ENCODE data around the gene TNNI2. TPM values are rescaled to one million over a fixed set of nuclear protein-coding genes. Genes with fewer than 3 reads are reported as not detected.
A peak's percentile ranks its signal among the peaks of the same experiment; 100 is the strongest.

Gene TNNI2
- total RNA-seq, 1 donor from 2014 or later, result not detected

DNA sequence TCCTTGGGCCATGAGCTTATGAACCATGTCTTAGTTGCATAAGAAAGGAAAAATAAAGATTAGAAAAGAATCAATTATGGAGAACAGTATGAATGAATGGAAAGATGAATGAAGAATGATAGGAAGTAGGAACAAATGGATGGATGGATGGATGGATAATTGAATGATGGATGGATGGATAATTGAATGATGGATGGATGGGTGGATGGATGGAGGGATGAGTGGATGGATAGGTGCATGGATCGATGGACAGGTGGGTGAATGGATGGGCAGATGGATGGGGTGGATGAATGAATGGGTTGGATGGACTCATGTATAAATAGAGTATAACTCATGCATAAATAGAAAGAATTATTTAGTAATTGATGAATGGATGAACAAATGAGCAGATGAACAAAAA lies 21.3 kb downstream of the TNNI2 start:
- Histone ChIP-seq H3K4me1 (peaks cover 10 to 23% of the 10 kb centered on the region in 2 donors), H3K27ac (no peak overlapping the region), H3K4me3 (no peak overlapping the region), H3K27me3 (no peaks in the 10 kb centered on the region), H3K9me3 (no peaks in the 10 kb centered on the region), H3K36me3 (no peaks in the 10 kb centered on the region)
- intact Hi-C loops (cut with DNase I), result loop anchor here (5.0 to 10.0 kb wide), 3 partner anchors 285 to 967 kb away; partner anchors contain the start of gene DUSP8
- TF ChIP-seq, protein P1, sequence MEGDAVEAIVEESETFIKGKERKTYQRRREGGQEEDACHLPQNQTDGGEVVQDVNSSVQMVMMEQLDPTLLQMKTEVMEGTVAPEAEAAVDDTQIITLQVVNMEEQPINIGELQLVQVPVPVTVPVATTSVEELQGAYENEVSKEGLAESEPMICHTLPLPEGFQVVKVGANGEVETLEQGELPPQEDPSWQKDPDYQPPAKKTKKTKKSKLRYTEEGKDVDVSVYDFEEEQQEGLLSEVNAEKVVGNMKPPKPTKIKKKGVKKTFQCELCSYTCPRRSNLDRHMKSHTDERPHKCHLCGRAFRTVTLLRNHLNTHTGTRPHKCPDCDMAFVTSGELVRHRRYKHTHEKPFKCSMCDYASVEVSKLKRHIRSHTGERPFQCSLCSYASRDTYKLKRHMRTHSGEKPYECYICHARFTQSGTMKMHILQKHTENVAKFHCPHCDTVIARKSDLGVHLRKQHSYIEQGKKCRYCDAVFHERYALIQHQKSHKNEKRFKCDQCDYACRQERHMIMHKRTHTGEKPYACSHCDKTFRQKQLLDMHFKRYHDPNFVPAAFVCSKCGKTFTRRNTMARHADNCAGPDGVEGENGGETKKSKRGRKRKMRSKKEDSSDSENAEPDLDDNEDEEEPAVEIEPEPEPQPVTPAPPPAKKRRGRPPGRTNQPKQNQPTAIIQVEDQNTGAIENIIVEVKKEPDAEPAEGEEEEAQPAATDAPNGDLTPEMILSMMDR (IDR thresholded peaks at IDR 0.05), result no peak
- DNase-seq (ENCODE audit: low spot score in 2 of 2), result no peak

DNA sequence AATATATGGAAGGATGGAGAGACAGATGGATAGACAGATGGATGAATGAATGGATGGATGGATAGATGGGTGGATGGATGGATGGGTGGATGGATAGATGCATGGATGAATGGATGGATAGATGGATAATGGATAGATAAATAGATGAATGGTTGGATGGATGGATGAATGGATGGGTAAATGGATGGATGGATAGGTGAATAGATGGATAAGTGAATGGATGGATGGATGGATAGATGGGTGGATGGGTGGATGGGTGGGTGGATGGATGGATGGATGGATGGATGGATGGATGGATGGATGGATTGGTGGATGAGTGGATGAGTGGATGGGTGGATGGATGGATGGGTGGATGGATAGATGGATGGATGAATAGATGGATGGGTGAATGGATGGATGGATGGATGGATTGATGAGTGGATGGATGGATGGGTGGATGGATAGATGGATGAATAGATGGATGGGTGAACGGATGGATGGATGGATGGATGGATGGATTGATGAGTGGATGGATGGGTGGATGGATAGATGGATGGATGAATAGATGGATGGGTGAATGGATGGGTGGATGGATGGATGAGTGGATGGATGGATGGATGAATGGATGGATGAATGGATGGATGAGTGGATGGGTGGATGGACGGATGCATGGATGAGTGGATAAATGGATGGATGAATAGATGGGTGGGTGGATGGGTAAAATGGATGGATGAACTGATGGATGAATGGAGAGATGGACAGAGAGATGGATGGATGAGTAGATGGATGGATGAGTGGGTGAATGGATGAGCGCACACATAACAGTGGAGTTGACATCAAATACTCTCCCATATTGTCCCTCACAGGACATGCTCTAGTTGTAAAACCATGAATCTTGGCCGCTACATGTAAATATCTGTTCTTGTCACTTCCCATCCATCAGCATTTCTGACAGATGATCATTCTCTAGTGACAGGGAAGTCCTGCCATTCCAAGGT lies 22.9 kb downstream of the TNNI2 start:
- H3K27ac ChIP-seq, result no peak overlapping the region
- TF ChIP-seq, protein P1 (IDR thresholded peaks at IDR 0.05), result no peak

DNA sequence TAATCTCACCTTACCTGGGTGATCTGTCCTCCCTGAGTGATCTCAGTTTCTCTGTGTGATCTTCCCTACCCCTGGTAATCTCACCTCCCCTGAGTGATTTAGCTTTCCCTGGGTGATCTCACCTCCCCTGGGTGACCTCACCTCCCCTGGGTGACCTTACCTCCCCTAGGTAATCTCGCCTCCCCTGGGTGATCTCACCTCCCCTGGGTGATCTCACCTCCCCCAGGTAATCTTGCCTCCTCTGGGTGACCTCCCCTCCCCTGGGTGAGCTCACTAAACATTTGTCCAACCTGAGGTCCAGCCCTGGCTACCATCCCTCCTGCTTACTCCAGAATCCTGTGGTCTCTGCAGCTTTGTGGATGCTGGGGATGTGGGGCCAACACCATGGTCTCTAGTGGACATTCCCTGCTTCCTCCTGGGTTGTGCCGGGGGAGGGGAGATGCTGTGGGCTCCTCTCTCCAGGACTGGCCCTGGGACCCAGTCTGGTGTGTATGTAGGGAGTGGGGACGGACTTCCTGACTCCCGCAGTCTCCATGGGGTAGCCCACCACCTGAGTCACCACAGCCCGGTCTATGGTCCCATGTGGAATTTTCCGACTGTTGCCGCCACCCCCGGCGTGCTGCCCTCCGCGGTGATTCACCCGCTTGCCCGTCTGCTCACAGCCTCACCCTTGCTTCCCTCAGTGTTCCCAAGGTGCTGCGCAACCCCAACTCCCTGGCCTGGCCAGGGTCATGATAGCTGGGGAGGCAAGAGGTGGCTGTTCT lies 24.0 kb downstream of the TNNI2 start:
- Histone ChIP-seq H3K27ac (peak overlapping the region; percentile 86 to 94), H3K9me3 (no peaks in the 10 kb centered on the region), H3K4me3 (no peak overlapping the region), H3K27me3 (no peaks in the 10 kb centered on the region), H3K36me3 (no peaks in the 10 kb centered on the region), H3K4me1 (peaks cover 15 to 42% of the 10 kb centered on the region in 2 donors)
- intact Hi-C loops (cut with DNase I), result loop anchor here (5.0 to 10.0 kb wide), 3 partner anchors 288 to 965 kb away; partner anchors contain the start of gene DUSP8
- no peak for DNase-seq (ENCODE audit: low spot score in 2 of 2)
- TF ChIP-seq, protein P1 (IDR thresholded peaks at IDR 0.05), result no peak

More for the DNA sequence above, 22.9 kb downstream of the TNNI2 start:
- H3K4me3 ChIP-seq, result no peak overlapping the region
- H3K4me1 ChIP-seq, result peaks cover 15 to 34% of the 10 kb centered on the region in 2 donors
- no peaks in the 10 kb centered on the region for H3K27me3 ChIP-seq
- intact Hi-C loops (cut with DNase I), result loop anchor here (5.0 to 10.0 kb wide), 3 partner anchors 287 to 966 kb away; partner anchors contain the start of gene DUSP8
- no peak for DNase-seq (ENCODE audit: low spot score in 2 of 2)
- H3K9me3 ChIP-seq, result no peaks in the 10 kb centered on the region
- H3K36me3 ChIP-seq, result no peaks in the 10 kb centered on the region

DNA sequence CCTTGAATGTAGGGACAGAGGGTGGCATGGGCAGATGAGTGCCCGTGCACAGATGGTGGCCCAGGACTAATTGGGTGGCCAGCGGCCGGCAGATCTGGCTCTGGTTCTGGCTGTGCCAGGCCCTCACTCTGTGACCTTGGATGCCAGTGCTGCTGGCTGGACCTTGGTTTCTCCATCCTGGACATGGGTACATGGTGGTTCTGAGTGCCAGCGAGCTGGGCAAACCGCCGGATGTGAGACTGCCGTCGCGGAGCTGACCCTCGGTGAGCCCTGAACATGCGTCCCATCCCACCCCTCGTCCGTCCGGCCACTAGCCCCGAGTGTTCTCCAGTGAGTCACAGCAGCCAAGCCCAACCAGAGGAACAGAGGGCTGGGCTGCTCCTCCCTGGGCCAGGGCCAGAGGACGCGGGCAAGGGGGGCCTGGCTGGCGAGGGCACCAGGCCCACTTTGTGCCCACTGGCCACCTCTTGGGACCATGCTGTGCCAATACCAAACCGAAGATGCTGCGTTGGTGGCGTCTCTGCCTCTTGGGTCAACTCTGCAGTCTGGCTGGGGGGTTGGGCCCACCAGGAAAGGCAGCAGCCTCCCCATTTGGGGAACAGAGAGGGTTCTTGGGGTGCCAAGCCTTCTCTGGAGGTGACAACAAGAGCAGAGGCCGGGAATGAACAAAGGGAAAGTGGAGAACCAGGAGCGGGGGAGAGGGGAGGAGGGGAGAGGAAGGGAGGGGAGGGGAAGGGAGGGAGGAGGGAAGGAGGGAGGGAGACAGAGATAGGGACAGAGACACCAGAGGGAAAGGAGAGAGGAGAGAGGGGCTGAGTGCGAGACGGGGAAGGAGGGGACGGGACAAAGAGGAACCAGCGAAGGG lies 24.8 kb downstream of the TNNI2 start:
- H3K4me1 ChIP-seq, result peaks cover 15 to 46% of the 10 kb centered on the region in 2 donors
- intact Hi-C loops (cut with DNase I), result loop anchor here (1.0 to 10.0 kb wide), 4 partner anchors 36 to 964 kb away; partner anchors contain the start of gene DUSP8
- TF ChIP-seq, protein P1 (IDR thresholded peaks at IDR 0.05), result no peak
- H3K36me3 ChIP-seq, result no peaks in the 10 kb centered on the region
- peak overlapping the region; percentile 86 to 94 for H3K27ac ChIP-seq
- peak; percentile 81 to 96 for DNase-seq (ENCODE audit: low spot score in 2 of 2)
- H3K4me3 ChIP-seq, result peak overlapping the region; percentile 32 to 34
- H3K27me3 ChIP-seq, result no peaks in the 10 kb centered on the region
- H3K9me3 ChIP-seq, result no peaks in the 10 kb centered on the region

All from ascending aorta (tissue), 2 donors.